ENCODE measurements around the gene KLHL26. TPM values are rescaled to one million over a fixed set of nuclear protein-coding genes. Genes with fewer than 3 reads are reported as not detected.

The KLHL26 gene
- total and polyA plus RNA-seq, 9 of the 15 experiments (the other 6 are each of a cell fraction or from before 2014, with no cell fraction given): 0.13 to 13.3 (median 1.4) TPM

DNA sequence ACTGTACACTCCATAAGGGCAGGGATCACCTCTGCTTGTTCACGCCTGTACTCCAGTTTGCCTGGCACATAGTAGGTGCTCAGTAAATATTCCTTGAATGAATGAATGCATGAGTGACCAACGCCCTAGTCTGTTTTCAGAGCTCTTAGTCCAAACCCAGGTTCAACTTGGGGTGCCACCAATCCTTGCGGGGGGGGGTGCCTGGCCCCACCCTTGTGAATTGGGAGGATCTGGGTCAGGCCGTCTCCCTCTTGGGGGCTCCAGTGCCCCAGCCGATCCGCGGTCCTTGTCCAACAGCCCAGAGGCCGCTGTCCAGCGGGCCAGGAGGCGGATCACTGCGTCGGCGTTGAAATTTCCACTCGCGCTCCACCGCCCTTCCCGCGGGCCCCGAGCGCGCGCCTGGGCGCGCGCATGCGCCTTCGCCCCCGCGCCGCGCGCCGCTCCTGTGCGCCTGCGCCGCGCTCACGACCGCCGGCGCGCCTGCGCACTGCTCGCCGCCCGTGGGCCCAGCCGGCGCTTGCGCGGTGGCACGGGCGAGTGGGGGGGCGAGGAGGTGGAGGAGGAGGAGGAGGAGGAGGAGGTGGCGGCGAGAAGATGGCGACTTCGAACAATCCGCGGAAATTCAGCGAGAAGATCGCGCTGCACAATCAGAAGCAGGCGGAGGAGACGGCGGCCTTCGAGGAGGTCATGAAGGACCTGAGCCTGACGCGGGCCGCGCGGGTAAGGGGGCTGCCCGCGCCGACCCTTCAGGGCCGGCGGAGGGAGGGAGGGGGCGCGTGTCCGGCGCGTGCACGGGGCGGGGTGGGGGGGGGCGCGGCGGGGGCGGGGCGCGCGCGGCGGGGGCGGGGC lies 46.5 kb downstream of the KLHL26 start, which contains the start of gene CRTC1:
Gene CRTC1, plus strand, starts transcription at position 572 of the 849 bp plus-strand sequence. Its CDS starts 23 bp downstream, at position 595.
- BruUV-seq (replicated peaks): TSS peak; percentile 59
- peak within 1 kb of the TSS; percentile 75; the same call in 2 of the 3 replicates for H3K27ac ChIP-seq (ENCODE audit: extremely low read depth, low read depth, low read length)
- peak within 1 kb of the TSS; percentile 63 to 91 for H3K9ac ChIP-seq (ENCODE audit: insufficient read depth in 1 of 2, low read depth in 2 of 2, low read length in 2 of 2)
- H3K9me3 ChIP-seq (replicated peaks; ENCODE audit: control insufficient read depth, insufficient read depth, low read depth, low read length): no peaks in the 10 kb centered on the region
- peaks cover 9% of the 10 kb centered on the region; the same call in 1 of the 2 replicates for H4K20me1 ChIP-seq (replicated peaks; ENCODE audit: control insufficient read depth, insufficient read depth, low read length)
- H2AFZ ChIP-seq (ENCODE audit: low read depth, low read length): peak within 1 kb of the TSS; percentile 100
- FAIRE-seq (peak; percentile 86), DNase-seq (ENCODE audit: extremely low read depth in 1 of 4, low spot score in 3 of 4) (peak; percentile 91 to 100 (median 99)), ATAC-seq (peak; percentile 86)
- no peaks in the 10 kb centered on the region for H3K9me1 ChIP-seq (ENCODE audit: control insufficient read depth, insufficient read depth, low read length)
- no peaks in the 10 kb centered on the region for H3K27me3 ChIP-seq (ENCODE audit: control insufficient read depth in 2 of 2, insufficient read depth in 2 of 2, low read length in 2 of 2)
- H3K4me3 ChIP-seq: peak within 1 kb of the TSS; percentile 42
- CTCF ChIA-PET (ENCODE audit: low intra/inter-chr PET ratio): no interaction called here
- H3K36me3 ChIP-seq (ENCODE audit: control insufficient read depth, insufficient read depth, low read length): no peaks in the 10 kb centered on the region
- POLR2A ChIA-PET: interaction anchor here (0.6 to 0.7 kb wide), 3 partner anchors 23 to 149 kb away, joined by 3 to 4 read pairs (median 4); no protein-coding TSS in a partner anchor
- in situ Hi-C loops (cut with MboI) (no loop called here), intact Hi-C loops (cut with micrococcal nuclease) (no loop called here)
- peak within 1 kb of the TSS; percentile 93 for H3K4me2 ChIP-seq (ENCODE audit: insufficient read depth, low read length)
- H3K79me2 ChIP-seq (ENCODE audit: control insufficient read depth, insufficient read depth, low read length): peaks cover 19% of the 10 kb centered on the region
- WGBS (ENCODE audit: insufficient coverage, low coverage, missing lambda C conversion rate): 2% methylated on average over 32 of the region's 93 CpGs
- H3K4me1 ChIP-seq (replicated peaks in 1 of 2; ENCODE audit: control insufficient read depth in 2 of 2, insufficient read depth in 2 of 2, low read length in 2 of 2): peaks cover 10 to 34% of the 10 kb centered on the region in 2 experiments; a peak in 4 of 5 replicates
- TF ChIP-seq, protein P1, sequence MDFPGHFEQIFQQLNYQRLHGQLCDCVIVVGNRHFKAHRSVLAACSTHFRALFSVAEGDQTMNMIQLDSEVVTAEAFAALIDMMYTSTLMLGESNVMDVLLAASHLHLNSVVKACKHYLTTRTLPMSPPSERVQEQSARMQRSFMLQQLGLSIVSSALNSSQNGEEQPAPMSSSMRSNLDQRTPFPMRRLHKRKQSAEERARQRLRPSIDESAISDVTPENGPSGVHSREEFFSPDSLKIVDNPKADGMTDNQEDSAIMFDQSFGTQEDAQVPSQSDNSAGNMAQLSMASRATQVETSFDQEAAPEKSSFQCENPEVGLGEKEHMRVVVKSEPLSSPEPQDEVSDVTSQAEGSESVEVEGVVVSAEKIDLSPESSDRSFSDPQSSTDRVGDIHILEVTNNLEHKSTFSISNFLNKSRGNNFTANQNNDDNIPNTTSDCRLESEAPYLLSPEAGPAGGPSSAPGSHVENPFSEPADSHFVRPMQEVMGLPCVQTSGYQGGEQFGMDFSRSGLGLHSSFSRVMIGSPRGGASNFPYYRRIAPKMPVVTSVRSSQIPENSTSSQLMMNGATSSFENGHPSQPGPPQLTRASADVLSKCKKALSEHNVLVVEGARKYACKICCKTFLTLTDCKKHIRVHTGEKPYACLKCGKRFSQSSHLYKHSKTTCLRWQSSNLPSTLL (IDR thresholded peaks at IDR 0.05): no peak
- TF ChIP-seq, protein P2, sequence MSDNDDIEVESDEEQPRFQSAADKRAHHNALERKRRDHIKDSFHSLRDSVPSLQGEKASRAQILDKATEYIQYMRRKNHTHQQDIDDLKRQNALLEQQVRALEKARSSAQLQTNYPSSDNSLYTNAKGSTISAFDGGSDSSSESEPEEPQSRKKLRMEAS (CRISPR knock-in tag; IDR thresholded peaks at IDR 0.05): peak; percentile 5
- TF ChIP-seq EP400 (IDR thresholded peaks at IDR 0.05) (peak; percentile 89), TBP (optimal IDR thresholded peaks at IDR 0.05; ENCODE audit: low read depth, low read length) (peak; percentile 78), GABPB2 (CRISPR knock-in tag; conservative IDR thresholded peaks at IDR 0.05) (no peak), EWSR1 (IDR thresholded peaks at IDR 0.05; ENCODE audit: borderline replicate concordance, low read depth, partially characterized antibody) (no peak), TRIM24 (IDR thresholded peaks at IDR 0.05) (peak in 1 of 2 experiments; percentile 26; a peak in 2 of 4 replicates), GABPB1 (CRISPR knock-in tag; IDR thresholded peaks at IDR 0.05) (peak; percentile 40; the same call in 1 of the 2 replicates), ZNF551 (CRISPR knock-in tag; IDR thresholded peaks at IDR 0.05) (no peak), RBBP5 (IDR thresholded peaks at IDR 0.05; ENCODE audit: borderline replicate concordance, insufficient read depth, low read length, poor library complexity, severe bottlenecking) (peak; percentile 85), ZNF644 (tag; IDR thresholded peaks at IDR 0.05; ENCODE audit: low read depth) (0 out of 2 replicates have a peak, but pooled peaks have one; percentile 69), PHF20 (IDR thresholded peaks at IDR 0.05; ENCODE audit: partially characterized antibody) (peak; percentile 16), SMARCA5 (IDR thresholded peaks at IDR 0.05) (peak; percentile 87), PHF21A (IDR thresholded peaks at IDR 0.05; ENCODE audit: borderline replicate concordance, low read depth) (0 out of 2 replicates have a peak, but pooled peaks have one; percentile 10), ADNP (tag; IDR thresholded peaks at IDR 0.05) (peak; percentile 68), POLR2A (conservative IDR thresholded peaks at IDR 0.05) (peak; percentile 83), ELF4 (CRISPR knock-in tag; IDR thresholded peaks at IDR 0.05) (peak; percentile 46; the same call in 1 of the 2 replicates), ZNF133 (CRISPR knock-in tag; IDR thresholded peaks at IDR 0.05) (no peak), PHF8 (IDR thresholded peaks at IDR 0.05; ENCODE audit: borderline replicate concordance, low read length) (peak; percentile 85; the same call in 1 of the 2 replicates)
- TF ChIP-seq, protein P3, sequence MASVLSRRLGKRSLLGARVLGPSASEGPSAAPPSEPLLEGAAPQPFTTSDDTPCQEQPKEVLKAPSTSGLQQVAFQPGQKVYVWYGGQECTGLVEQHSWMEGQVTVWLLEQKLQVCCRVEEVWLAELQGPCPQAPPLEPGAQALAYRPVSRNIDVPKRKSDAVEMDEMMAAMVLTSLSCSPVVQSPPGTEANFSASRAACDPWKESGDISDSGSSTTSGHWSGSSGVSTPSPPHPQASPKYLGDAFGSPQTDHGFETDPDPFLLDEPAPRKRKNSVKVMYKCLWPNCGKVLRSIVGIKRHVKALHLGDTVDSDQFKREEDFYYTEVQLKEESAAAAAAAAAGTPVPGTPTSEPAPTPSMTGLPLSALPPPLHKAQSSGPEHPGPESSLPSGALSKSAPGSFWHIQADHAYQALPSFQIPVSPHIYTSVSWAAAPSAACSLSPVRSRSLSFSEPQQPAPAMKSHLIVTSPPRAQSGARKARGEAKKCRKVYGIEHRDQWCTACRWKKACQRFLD (CRISPR knock-in tag; IDR thresholded peaks at IDR 0.05): no peak
